ENCODE data around the gene YRDC.

DNA sequence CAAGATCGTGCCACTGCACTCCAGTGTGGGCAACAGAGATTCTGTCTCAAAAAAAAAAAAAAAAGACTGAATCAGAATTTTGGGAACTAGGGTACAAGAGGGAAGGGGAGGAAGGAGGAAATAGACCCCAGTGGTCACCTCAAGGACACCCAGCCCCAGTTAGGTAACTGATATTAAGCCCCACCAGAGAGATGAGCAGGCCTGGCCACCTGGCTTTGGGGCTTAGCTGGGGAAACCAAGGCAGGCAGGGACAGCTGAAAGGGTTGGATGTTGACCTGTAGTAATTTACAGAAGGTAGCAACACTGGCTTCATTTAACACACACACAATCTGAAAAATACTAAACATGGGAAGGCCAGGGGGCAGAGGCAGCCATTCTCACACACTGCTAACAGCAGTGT, 5.6 kb downstream of the YRDC start:
- TF ChIP-seq, protein P1, sequence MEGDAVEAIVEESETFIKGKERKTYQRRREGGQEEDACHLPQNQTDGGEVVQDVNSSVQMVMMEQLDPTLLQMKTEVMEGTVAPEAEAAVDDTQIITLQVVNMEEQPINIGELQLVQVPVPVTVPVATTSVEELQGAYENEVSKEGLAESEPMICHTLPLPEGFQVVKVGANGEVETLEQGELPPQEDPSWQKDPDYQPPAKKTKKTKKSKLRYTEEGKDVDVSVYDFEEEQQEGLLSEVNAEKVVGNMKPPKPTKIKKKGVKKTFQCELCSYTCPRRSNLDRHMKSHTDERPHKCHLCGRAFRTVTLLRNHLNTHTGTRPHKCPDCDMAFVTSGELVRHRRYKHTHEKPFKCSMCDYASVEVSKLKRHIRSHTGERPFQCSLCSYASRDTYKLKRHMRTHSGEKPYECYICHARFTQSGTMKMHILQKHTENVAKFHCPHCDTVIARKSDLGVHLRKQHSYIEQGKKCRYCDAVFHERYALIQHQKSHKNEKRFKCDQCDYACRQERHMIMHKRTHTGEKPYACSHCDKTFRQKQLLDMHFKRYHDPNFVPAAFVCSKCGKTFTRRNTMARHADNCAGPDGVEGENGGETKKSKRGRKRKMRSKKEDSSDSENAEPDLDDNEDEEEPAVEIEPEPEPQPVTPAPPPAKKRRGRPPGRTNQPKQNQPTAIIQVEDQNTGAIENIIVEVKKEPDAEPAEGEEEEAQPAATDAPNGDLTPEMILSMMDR (IDR thresholded peaks at IDR 0.05), result no peak
- TF ChIP-seq ZFX (IDR thresholded peaks at IDR 0.05; ENCODE audit: borderline replicate concordance), result no peak
